GM18519 (cell line): ENCODE results near the gene C14orf93.

Experiments
- ATAC-seq: cut with Tn5 transposase; IDR thresholded peaks from one replicate; pipeline ENCODE4 v1.9.1; 2021; ENCODE audit warnings: mild to moderate bottlenecking, moderate library complexity; ENCODE audit not compliant: unreplicated experiment, low FRiP score

The C14orf93 gene

GRCh38 chr14:23009939-23010726 lies at the start of gene C14orf93:
Gene C14orf93 (minus strand): TSS chr14:23010143. CDS start chr14:22999023, 11,120 bp downstream.
- no peak for ATAC-seq

- no peak for ATAC-seq
Measured at GRCh38 chr14:23058654-23059504, 48.9 kb upstream of the C14orf93 start.

GRCh38 chr14:23057757-23058653 lies 48.1 kb upstream of the C14orf93 start:
- no peak for ATAC-seq

GRCh38 chr14:23056956-23057756 lies 47.2 kb upstream of the C14orf93 start, which contains the start of gene CDH24:
Gene CDH24 (minus strand): TSS chr14:23057520. CDS start chr14:23055733, 1,787 bp downstream.
- no peak for ATAC-seq

- ATAC-seq: peak; percentile 39
Measured at GRCh38 chr14:23056145-23056955, 46.4 kb upstream of the C14orf93 start.

- ATAC-seq: no peak
Measured at GRCh38 chr14:23055621-23056144, 45.7 kb upstream of the C14orf93 start.

- ATAC-seq: no peak
Measured at GRCh38 chr14:23055147-23055550, 45.2 kb upstream of the C14orf93 start.

GRCh38 chr14:23054000-23054811 lies 44.3 kb upstream of the C14orf93 start:
- no peak for ATAC-seq

- ATAC-seq: no peak
Measured at GRCh38 chr14:23053426-23053825, 43.5 kb upstream of the C14orf93 start.

- ATAC-seq: no peak
Measured at GRCh38 chr14:23052671-23053070, 42.7 kb upstream of the C14orf93 start.

- no peak for ATAC-seq
Measured at GRCh38 chr14:23052182-23052623, 42.3 kb upstream of the C14orf93 start.

- ATAC-seq: no peak
Measured at GRCh38 chr14:23051141-23052057, 41.5 kb upstream of the C14orf93 start.

GRCh38 chr14:23049011-23049410 lies 39.1 kb upstream of the C14orf93 start:
- ATAC-seq: no peak

GRCh38 chr14:23047751-23048693 lies 38.1 kb upstream of the C14orf93 start:
- ATAC-seq: no peak

- ATAC-seq: no peak
Measured at GRCh38 chr14:23047034-23047634, 37.2 kb upstream of the C14orf93 start.
